H1 (cell line): ENCODE measurements around the gene PATE2. TPM values are rescaled to one million over a fixed set of nuclear protein-coding genes. Genes with fewer than 3 reads are reported as not detected.
A peak's percentile ranks its signal among the peaks of the same experiment; 100 is the strongest.

Experiments used
- CTCF ChIA-PET: fragments of 300-600 bp; sonication (Branson Sonifier 250); formaldehyde crosslinking; loops from one replicate; lab custom pipeline; 2021; ENCODE audit not compliant: partially characterized antibody; lab: Charles Lee
- POLR2A ChIA-PET: fragments of 300-600 bp; sonication (Branson Sonifier 250); formaldehyde crosslinking; loops from one replicate; lab custom pipeline; 2021; ENCODE audit warnings: inconsistent platforms; ENCODE audit not compliant: partially characterized antibody; lab: Charles Lee
- DNase-seq, 2 experiments: peaks; one replicate each; pipeline versions ENCODE4 v3.0.0 to v3.0.0-alpha.2; 2010 to 2022; ENCODE audit warnings: low spot score in 2 of 2, low read depth in 1 of 2, mixed read lengths in 1 of 2
- FAIRE-seq: peaks from 2 replicates; lab custom pipeline; 2011; peaks lifted over from hg19 to GRCh38; lab: Jason Lieb, UNC
- H2AFZ ChIP-seq: 2 replicates; pipeline ENCODE4 v1.8.1; 2012; ENCODE audit warnings: low read length, inconsistent platforms
- H2AK5ac ChIP-seq: 2 replicates; pipeline ENCODE4 v1.6.1; 2013; ENCODE audit warnings: low read depth, low read length
- H2BK120ac ChIP-seq: replicated peaks from 2 replicates; pipeline ENCODE3; 2013; ENCODE audit warnings: low read depth, low read length, inconsistent platforms
- H2BK12ac ChIP-seq: 2 replicates; pipeline ENCODE4 v1.6.1; 2013; ENCODE audit warnings: low read depth, low read length
- H2BK15ac ChIP-seq: 2 replicates; pipeline ENCODE4 v1.6.1; 2013; ENCODE audit warnings: low read length
- H2BK20ac ChIP-seq: 2 replicates; pipeline ENCODE4 v1.6.1; 2013; ENCODE audit warnings: low read length
- H2BK5ac ChIP-seq: 2 replicates; pipeline ENCODE4 v1.6.1; 2013; ENCODE audit warnings: low read depth, low read length
- H3K14ac ChIP-seq: 2 replicates; pipeline ENCODE4 v1.6.1; 2013; ENCODE audit warnings: inconsistent platforms; ENCODE audit not compliant: insufficient read length
- H3K18ac ChIP-seq: 2 replicates; pipeline ENCODE4 v1.6.1; 2013; ENCODE audit warnings: low read length; ENCODE audit errors: extremely low read depth
- H3K23ac ChIP-seq: 2 replicates; pipeline ENCODE4 v1.6.1; 2013; ENCODE audit warnings: inconsistent platforms; ENCODE audit not compliant: insufficient read length
- H3K23me2 ChIP-seq: 2 replicates; pipeline ENCODE4 v1.6.1; 2013; ENCODE audit warnings: low read depth, low read length
- H3K27ac ChIP-seq: 2 replicates; pipeline ENCODE4 v1.6.1; 2011; ENCODE audit warnings: low read depth, low read length, inconsistent platforms
- H3K27me3 ChIP-seq, 4 experiments: replicated peaks in 1 of 4; 1 replicate in 1 of 4; 2 replicates in 3 of 4; pipeline versions ENCODE4 v1.6.1 to v1.8.1; 2011 to 2013; ENCODE audit warnings: low read length in 3 of 4, mild to moderate bottlenecking in 3 of 4, inconsistent platforms in 2 of 4, mixed read lengths in 2 of 4, moderate library complexity in 1 of 4; ENCODE audit not compliant: control insufficient read depth in 3 of 4, insufficient read depth in 3 of 4; ENCODE audit errors: extremely low read depth in 1 of 4
- H3K36me3 ChIP-seq, 4 experiments: 2 replicates each; pipeline versions ENCODE4 v1.6.1 to v1.8.1; 2011 to 2013; ENCODE audit warnings: mild to moderate bottlenecking in 4 of 4, low read length in 3 of 4, moderate library complexity in 2 of 4, control low read depth in 1 of 4, inconsistent platforms in 1 of 4; ENCODE audit not compliant: insufficient read depth in 4 of 4, control insufficient read depth in 2 of 4
- H3K4ac ChIP-seq: replicated peaks from 2 replicates; pipeline ENCODE3; 2013; ENCODE audit warnings: low read length, low read depth, mixed read lengths, inconsistent platforms; ENCODE audit not compliant: insufficient read length
- H3K4me1 ChIP-seq, 4 experiments: replicated peaks in 1 of 4; 1 replicate in 1 of 4; 2 replicates in 3 of 4; pipeline versions ENCODE4 v1.6.1 to v1.8.1; 2011 to 2013; ENCODE audit warnings: low read length in 3 of 4, inconsistent platforms in 2 of 4, mixed read lengths in 1 of 4; ENCODE audit not compliant: insufficient read depth in 4 of 4, control insufficient read depth in 3 of 4
- H3K4me2 ChIP-seq, 2 experiments: 2 replicates each; pipeline versions ENCODE4 v1.6.1 to v1.8.1; 2011 to 2013; ENCODE audit warnings: low read depth in 2 of 2, low read length in 2 of 2, control low read depth in 1 of 2, inconsistent platforms in 1 of 2, mild to moderate bottlenecking in 1 of 2; ENCODE audit not compliant: insufficient read depth in 1 of 2
- H3K4me3 ChIP-seq, 4 experiments: fragments of 200-600, 300-600 bp in 1 of 4; sonication (generic), shearing (Covaris generic), sonication (Bioruptor Twin) in 1 of 4; 2 replicates each; pipeline versions ENCODE4 v1.5.1 to v1.8.1; 2011 to 2016; ENCODE audit warnings: low read length in 4 of 4, low read depth in 3 of 4, control low read depth in 2 of 4, inconsistent platforms in 2 of 4, mild to moderate bottlenecking in 2 of 4, mixed read lengths in 1 of 4, moderate library complexity in 1 of 4; ENCODE audit not compliant: insufficient read depth in 2 of 4; ENCODE audit errors: extremely low read depth in 1 of 4
- H3K56ac ChIP-seq: replicated peaks from 2 replicates; pipeline ENCODE3; 2013; ENCODE audit warnings: low read depth, mild to moderate bottlenecking, mixed read lengths, low read length, inconsistent platforms; ENCODE audit not compliant: insufficient read length
- H3K79me1 ChIP-seq: 2 replicates; pipeline ENCODE4 v1.6.1; 2013; ENCODE audit warnings: low read depth, low read length, control low read depth
- H3K79me2 ChIP-seq, 2 experiments: 2 replicates each; pipeline versions ENCODE4 v1.6.1 to v1.8.1; 2012 to 2013; ENCODE audit warnings: low read length in 2 of 2, mild to moderate bottlenecking in 2 of 2, inconsistent platforms in 1 of 2; ENCODE audit not compliant: insufficient read depth in 2 of 2, control insufficient read depth in 1 of 2
- H3K9ac ChIP-seq, 4 experiments: replicated peaks in 1 of 4; 1 replicate in 1 of 4; 2 replicates in 3 of 4; pipeline versions ENCODE4 v1.6.1 to v1.8.1; 2011 to 2013; ENCODE audit warnings: low read depth in 3 of 4, low read length in 3 of 4, control low read depth in 2 of 4, mild to moderate bottlenecking in 2 of 4, moderate library complexity in 2 of 4, inconsistent platforms in 1 of 4; ENCODE audit errors: extremely low read depth in 1 of 4
- H3K9me3 ChIP-seq, 2 experiments: 2 replicates each; pipeline versions ENCODE4 v1.6.1 to v1.8.1; 2012 to 2013; ENCODE audit warnings: mild to moderate bottlenecking in 2 of 2, moderate library complexity in 2 of 2, control low read depth in 1 of 2, inconsistent platforms in 1 of 2, low read depth in 1 of 2, low read length in 1 of 2, mixed read lengths in 1 of 2; ENCODE audit not compliant: insufficient read depth in 2 of 2
- H4K20me1 ChIP-seq, 2 experiments: replicated peaks in 1 of 2; 2 replicates each; pipeline versions ENCODE3 to v1.8.1; 2011 to 2013; ENCODE audit warnings: inconsistent platforms in 2 of 2, low read length in 2 of 2, mild to moderate bottlenecking in 1 of 2; ENCODE audit not compliant: insufficient read depth in 2 of 2, control insufficient read depth in 1 of 2
- H4K5ac ChIP-seq: 2 replicates; pipeline ENCODE4 v1.6.1; 2013; ENCODE audit warnings: low read length, low read depth, mixed read lengths, inconsistent platforms; ENCODE audit not compliant: insufficient read length
- H4K8ac ChIP-seq: 2 replicates; pipeline ENCODE4 v1.8.0; 2013; ENCODE audit warnings: mild to moderate bottlenecking, moderate library complexity, low read length, inconsistent platforms; ENCODE audit not compliant: insufficient read depth; ENCODE audit errors: extremely low read depth
- H4K91ac ChIP-seq: replicated peaks from 2 replicates; pipeline ENCODE3; 2013; ENCODE audit warnings: low read length, mixed read lengths, inconsistent platforms; ENCODE audit not compliant: insufficient read length
- MAX ChIP-seq: IDR thresholded peaks from 2 replicates; pipeline ENCODE4 v1.6.1; 2012; ENCODE audit warnings: inconsistent platforms
- WGBS, 2 experiments: shearing (Covaris generic) in 1 of 2; methylation state at CpG; one replicate each; pipeline versions ENCODE4 v1.1.6 to v1.1.7; 2013 to 2015; ENCODE audit warnings: low lambda C conversion rate in 2 of 2, mixed read lengths in 2 of 2, inconsistent platforms in 1 of 2, low coverage in 1 of 2, missing lambda C conversion rate in 1 of 2; ENCODE audit not compliant: insufficient replicate concordance in 2 of 2, insufficient coverage in 1 of 2, insufficient read length in 1 of 2; ENCODE audit errors: extremely low coverage in 1 of 2, missing lambda C conversion rate in 1 of 2; 5-methylcytosine and 5-hydroxymethylcytosine counted together
- polyA plus RNA-seq, 7 experiments: library from polyadenylated mRNA; depleted of rRNA in 3 of 7; stranded (reverse) in 5 of 7; unstranded in 2 of 7; fragments of >200 nt in 5 of 7; fragments of 200-250 nt in 2 of 7; gene quantifications; 1 replicate in 5 of 7; 2 replicates in 1 of 7; 4 replicates in 1 of 7; pipeline versions ENCODE4 v1.2.1 to v1.2.3, GENCODE V29; 2011 to 2013; ENCODE audit warnings: missing spikeins in 2 of 7, mixed read lengths in 2 of 7
- total RNA-seq: library from RNA; stranded (reverse); fragmentation: NEBNext Ultra II Directional; extraction: Animal tissue kit (Norgen Biotek cat#: 25700); gene quantifications from 2 replicates; pipeline ENCODE4 v1.2.1, GENCODE V29; 2021
- TF ChIP-seq, protein P1 (sequence below): IDR thresholded peaks from 2 replicates; pipeline ENCODE4 v1.6.1; 2012; ENCODE audit warnings: inconsistent platforms

The PATE2 gene
- total and polyA plus RNA-seq, 2 of the 8 experiments (the other 6 are each of a cell fraction or from before 2014, with no cell fraction given), result 0.14 TPM; not detected in 1

GRCh38 chr11:125797641-125798040 is 19.0 kb upstream of the PATE2 start:
- Histone ChIP-seq H2BK12ac (no peak overlapping the region), H3K56ac (no peak overlapping the region), H3K79me2 (no peaks in the 10 kb centered on the region), H3K14ac (no peak overlapping the region), H2BK20ac (no peak overlapping the region), H3K36me3 (no peaks in the 10 kb centered on the region), H3K4me3 (no peak overlapping the region), H3K9ac (no peak overlapping the region), H2AFZ (no peak overlapping the region), H3K27me3 (no peaks in the 10 kb centered on the region), H4K8ac (no peak overlapping the region), H3K18ac (no peak overlapping the region), H3K4ac (no peak overlapping the region), H2BK120ac (no peak overlapping the region), H2AK5ac (no peak overlapping the region), H4K5ac (no peak overlapping the region), H3K9me3 (no peaks in the 10 kb centered on the region), H3K4me1 (peaks cover 0 to 3% (median 0%) of the 10 kb centered on the region in 4 experiments; a peak in 1 of 7 replicates), H3K79me1 (no peaks in the 10 kb centered on the region), H4K91ac (no peak overlapping the region), H2BK5ac (no peak overlapping the region), H4K20me1 (no peaks in the 10 kb centered on the region), H3K4me2 (no peak overlapping the region), H3K23me2 (no peaks in the 10 kb centered on the region), H3K27ac (no peak overlapping the region), H3K23ac (no peak overlapping the region), H2BK15ac (no peak overlapping the region)
- FAIRE-seq, result no peak
- ChIA-PET POLR2A (no interaction called here), CTCF (no interaction called here)
- TF ChIP-seq, protein P1, sequence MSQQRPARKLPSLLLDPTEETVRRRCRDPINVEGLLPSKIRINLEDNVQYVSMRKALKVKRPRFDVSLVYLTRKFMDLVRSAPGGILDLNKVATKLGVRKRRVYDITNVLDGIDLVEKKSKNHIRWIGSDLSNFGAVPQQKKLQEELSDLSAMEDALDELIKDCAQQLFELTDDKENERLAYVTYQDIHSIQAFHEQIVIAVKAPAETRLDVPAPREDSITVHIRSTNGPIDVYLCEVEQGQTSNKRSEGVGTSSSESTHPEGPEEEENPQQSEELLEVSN, result peak; percentile 69
- no peak for TF ChIP-seq MAX
- peak; percentile 10 to 48 for DNase-seq
- WGBS, 2 experiments, result 63% methylated on average over 4 of the region's 4 CpGs; no CpG with 5 or more reads in 1 of the 2 experiments
